ENCODE data around the gene ITIH5. TPM values are rescaled to one million over a fixed set of nuclear protein-coding genes. Genes with fewer than 3 reads are reported as not detected.

The ITIH5 gene
- total and polyA plus RNA-seq, 9 of the 15 experiments (the other 6 are each of a cell fraction or from before 2014, with no cell fraction given): 0.52 to 4.5 (median 2.6) TPM

DNA sequence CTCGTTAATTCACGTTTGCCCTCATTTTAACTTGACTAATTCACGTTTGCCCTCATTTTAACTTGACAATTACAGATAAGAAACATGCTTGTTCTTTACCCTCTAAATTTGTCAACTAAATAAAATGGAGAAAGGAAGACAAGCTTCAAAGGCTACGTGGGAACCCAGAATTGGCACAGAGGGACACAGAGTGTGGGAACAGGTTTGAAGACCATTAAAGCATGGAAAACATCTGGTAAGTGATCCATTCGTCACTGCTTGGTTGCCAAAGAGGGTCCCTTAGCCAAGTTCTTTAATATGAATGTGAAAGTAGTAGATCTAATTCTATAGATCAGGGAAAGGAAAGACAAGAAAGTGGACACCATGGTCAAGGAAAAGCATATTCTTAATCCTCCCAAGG, 57.2 kb downstream of the ITIH5 start (continued):
- no peak for TF ChIP-seq THRB (CRISPR knock-in tag; conservative IDR thresholded peaks at IDR 0.05)
- no peak for TF ChIP-seq ZNF512 (tag; IDR thresholded peaks at IDR 0.05)

- 22% methylated on average over 11 of the region's 11 CpGs for WGBS (ENCODE audit: insufficient coverage, low coverage, missing lambda C conversion rate)
- no TSS peak for BruUV-seq (replicated peaks)
- Histone ChIP-seq H3K4me1 (replicated peaks in 1 of 2; ENCODE audit: control insufficient read depth in 2 of 2, insufficient read depth in 2 of 2, low read length in 2 of 2) (no peaks in the 10 kb centered on the region), H3K36me3 (ENCODE audit: control insufficient read depth, insufficient read depth, low read length) (no peaks in the 10 kb centered on the region), H4K20me1 (replicated peaks; ENCODE audit: control insufficient read depth, insufficient read depth, low read length) (no peaks in the 10 kb centered on the region), H2AFZ (ENCODE audit: low read depth, low read length) (no peak overlapping the region), H3K9ac (ENCODE audit: insufficient read depth in 1 of 2, low read depth in 2 of 2, low read length in 2 of 2) (no peak overlapping the region), H3K4me2 (ENCODE audit: insufficient read depth, low read length) (no peak overlapping the region), H3K27ac (ENCODE audit: extremely low read depth, low read depth, low read length) (no peak overlapping the region), H3K9me1 (ENCODE audit: control insufficient read depth, insufficient read depth, low read length) (no peaks in the 10 kb centered on the region), H3K9me3 (replicated peaks; ENCODE audit: control insufficient read depth, insufficient read depth, low read depth, low read length) (no peaks in the 10 kb centered on the region), H3K79me2 (ENCODE audit: control insufficient read depth, insufficient read depth, low read length) (no peaks in the 10 kb centered on the region), H3K4me3 (no peak overlapping the region), H3K27me3 (ENCODE audit: control insufficient read depth in 2 of 2, insufficient read depth in 2 of 2, low read length in 2 of 2) (peaks cover 3 to 5% of the 10 kb centered on the region in 2 experiments; a peak in 4 of 5 replicates)
- DNase-seq (ENCODE audit: extremely low read depth in 1 of 4, low spot score in 3 of 4): no peak
- ATAC-seq: no peak
- no peak for FAIRE-seq
- intact Hi-C loops (cut with micrococcal nuclease) (no loop called here), in situ Hi-C loops (cut with MboI) (no loop called here)
- ChIA-PET CTCF (ENCODE audit: low intra/inter-chr PET ratio) (no interaction called here), POLR2A (no interaction called here)
- TF ChIP-seq, protein P1, sequence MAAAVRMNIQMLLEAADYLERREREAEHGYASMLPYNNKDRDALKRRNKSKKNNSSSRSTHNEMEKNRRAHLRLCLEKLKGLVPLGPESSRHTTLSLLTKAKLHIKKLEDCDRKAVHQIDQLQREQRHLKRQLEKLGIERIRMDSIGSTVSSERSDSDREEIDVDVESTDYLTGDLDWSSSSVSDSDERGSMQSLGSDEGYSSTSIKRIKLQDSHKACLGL (CRISPR knock-in tag; IDR thresholded peaks at IDR 0.05; ENCODE audit: borderline replicate concordance, poor library complexity, severe bottlenecking): no peak
- no peak for TF ChIP-seq SRF (CRISPR knock-in tag; IDR thresholded peaks at IDR 0.05)
- no peak for TF ChIP-seq MLX (CRISPR knock-in tag; conservative IDR thresholded peaks at IDR 0.05)
Observed at GRCh38 chr10:7608001-7608400, 58.8 kb downstream of the ITIH5 start.
